ENCODE results near the gene ARFGAP3.

GRCh38 chr22:42780070-42780540 is 77.0 kb downstream of the ARFGAP3 start:
- TF ChIP-seq CTBP1 (IDR thresholded peaks at IDR 0.05; ENCODE audit: borderline replicate concordance) (no peak), TARDBP (IDR thresholded peaks at IDR 0.05) (no peak), ZNF384 (IDR thresholded peaks at IDR 0.05) (no peak), L3MBTL2 (conservative IDR thresholded peaks at IDR 0.05) (no peak), ARNT (IDR thresholded peaks at IDR 0.05) (no peak), SP1 (IDR thresholded peaks at IDR 0.05) (no peak), BHLHE40 (IDR thresholded peaks at IDR 0.05; ENCODE audit: borderline replicate concordance) (no peak), ELF4 (IDR thresholded peaks at IDR 0.05) (no peak), FOXA1 (IDR thresholded peaks at IDR 0.05) (no peak), SUZ12 (IDR thresholded peaks at IDR 0.05) (no peak), FOXK2 (IDR thresholded peaks at IDR 0.05) (no peak), NFRKB (IDR thresholded peaks at IDR 0.05) (no peak), FOXM1 (IDR thresholded peaks at IDR 0.05; ENCODE audit: borderline replicate concordance) (no peak)
- TF ChIP-seq, protein P1, sequence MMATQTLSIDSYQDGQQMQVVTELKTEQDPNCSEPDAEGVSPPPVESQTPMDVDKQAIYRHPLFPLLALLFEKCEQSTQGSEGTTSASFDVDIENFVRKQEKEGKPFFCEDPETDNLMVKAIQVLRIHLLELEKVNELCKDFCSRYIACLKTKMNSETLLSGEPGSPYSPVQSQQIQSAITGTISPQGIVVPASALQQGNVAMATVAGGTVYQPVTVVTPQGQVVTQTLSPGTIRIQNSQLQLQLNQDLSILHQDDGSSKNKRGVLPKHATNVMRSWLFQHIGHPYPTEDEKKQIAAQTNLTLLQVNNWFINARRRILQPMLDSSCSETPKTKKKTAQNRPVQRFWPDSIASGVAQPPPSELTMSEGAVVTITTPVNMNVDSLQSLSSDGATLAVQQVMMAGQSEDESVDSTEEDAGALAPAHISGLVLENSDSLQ (IDR thresholded peaks at IDR 0.05): no peak
